Measurements from ENCODE around the gene PIK3R1. TPM values are rescaled to one million over a fixed set of nuclear protein-coding genes. Genes with fewer than 3 reads are reported as not detected.

Gene PIK3R1
- total and polyA plus RNA-seq, 10 donors, result 4.9 to 200 (median 108) TPM

DNA sequence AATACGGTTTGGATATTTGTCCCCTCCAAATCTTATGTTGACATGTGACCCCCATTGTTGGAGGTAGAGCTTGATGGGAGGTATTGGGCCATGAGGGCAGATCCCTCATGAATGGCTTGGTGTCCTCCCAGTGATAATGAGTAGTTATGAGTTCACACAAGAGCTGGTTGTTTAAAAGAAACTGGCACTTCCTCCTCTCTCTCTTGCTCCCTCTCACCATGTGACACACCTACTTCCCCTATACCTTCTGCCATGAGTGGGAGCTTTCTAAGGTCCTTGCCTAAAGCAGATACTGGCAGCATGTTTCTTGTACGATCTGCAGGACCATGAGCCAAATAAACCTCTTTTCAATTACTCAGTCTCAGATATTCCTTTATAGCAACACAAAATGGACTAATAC, 132.0 kb downstream of the PIK3R1 start:
- Histone ChIP-seq H3K36me3 (no peaks in the 10 kb centered on the region), H3K4me1 (peaks cover 0 to 14% (median 0%) of the 10 kb centered on the region in 6 donors), H3K27me3 (replicated peaks in 1 of 7) (no peaks in the 10 kb centered on the region), H3K9me3 (no peaks in the 10 kb centered on the region), H3K4me3 (no peak overlapping the region), H3K27ac (no peak overlapping the region)
- intact Hi-C loops (cut with DNase I; ENCODE audit: low total_unique reads), result no loop called here
- TF ChIP-seq POLR2A (IDR thresholded peaks at IDR 0.05) (no peak), POLR2AphosphoS5 (IDR thresholded peaks at IDR 0.05) (no peak)
- TF ChIP-seq, protein P1, sequence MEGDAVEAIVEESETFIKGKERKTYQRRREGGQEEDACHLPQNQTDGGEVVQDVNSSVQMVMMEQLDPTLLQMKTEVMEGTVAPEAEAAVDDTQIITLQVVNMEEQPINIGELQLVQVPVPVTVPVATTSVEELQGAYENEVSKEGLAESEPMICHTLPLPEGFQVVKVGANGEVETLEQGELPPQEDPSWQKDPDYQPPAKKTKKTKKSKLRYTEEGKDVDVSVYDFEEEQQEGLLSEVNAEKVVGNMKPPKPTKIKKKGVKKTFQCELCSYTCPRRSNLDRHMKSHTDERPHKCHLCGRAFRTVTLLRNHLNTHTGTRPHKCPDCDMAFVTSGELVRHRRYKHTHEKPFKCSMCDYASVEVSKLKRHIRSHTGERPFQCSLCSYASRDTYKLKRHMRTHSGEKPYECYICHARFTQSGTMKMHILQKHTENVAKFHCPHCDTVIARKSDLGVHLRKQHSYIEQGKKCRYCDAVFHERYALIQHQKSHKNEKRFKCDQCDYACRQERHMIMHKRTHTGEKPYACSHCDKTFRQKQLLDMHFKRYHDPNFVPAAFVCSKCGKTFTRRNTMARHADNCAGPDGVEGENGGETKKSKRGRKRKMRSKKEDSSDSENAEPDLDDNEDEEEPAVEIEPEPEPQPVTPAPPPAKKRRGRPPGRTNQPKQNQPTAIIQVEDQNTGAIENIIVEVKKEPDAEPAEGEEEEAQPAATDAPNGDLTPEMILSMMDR (IDR thresholded peaks at IDR 0.05 in 8 of 11, conservative IDR thresholded peaks at IDR 0.05 in 3 of 11), result no peak
- WGBS, 5 donors, result 82 to 92% (median 87%) methylated on average over 2 of the region's 2 CpGs
- DNase-seq, result no peak

DNA sequence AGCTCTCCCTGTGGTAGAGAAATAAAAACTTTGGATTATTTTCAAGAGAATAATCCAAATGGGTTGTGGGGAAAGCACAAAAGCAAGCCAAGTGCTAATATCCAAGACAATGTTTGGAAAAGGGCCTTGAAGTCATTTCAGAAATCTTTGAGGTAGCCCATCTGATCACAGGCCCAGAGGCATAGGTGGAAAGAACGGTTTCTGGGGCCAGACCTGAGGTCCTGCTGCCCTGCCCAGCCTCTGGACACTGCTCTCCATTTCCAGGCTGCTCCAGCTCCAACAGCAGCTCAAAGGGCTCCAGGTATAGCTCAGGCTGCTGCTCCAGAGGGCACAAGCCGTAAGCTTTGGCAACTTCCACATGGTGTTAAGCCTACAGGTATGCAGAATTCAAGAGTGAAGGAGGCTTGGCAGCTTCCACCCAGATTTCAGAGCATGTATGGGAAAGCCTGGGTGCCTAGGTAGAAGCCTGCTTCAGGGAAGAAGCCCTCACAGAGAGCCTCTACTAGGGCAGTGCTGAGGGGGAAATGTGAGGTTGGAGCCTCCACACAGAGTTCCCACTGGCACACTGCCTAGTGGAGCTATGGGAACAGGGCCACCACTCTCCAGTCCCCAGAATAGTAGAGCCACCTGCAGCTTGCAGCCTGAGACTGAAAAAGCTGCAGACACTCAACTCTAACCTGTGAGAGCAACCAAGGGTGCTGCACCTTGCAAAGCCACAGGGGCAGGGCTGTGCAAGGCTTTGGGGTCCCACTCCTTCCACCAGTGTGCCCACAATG, 133.1 kb downstream of the PIK3R1 start:
- 81 to 100% (median 92%) methylated on average over 2 of the region's 2 CpGs for WGBS, 5 donors
- H3K4me1 ChIP-seq, result peaks cover 0 to 14% (median 0%) of the 10 kb centered on the region in 6 donors
- no peaks in the 10 kb centered on the region for H3K9me3 ChIP-seq
- no peaks in the 10 kb centered on the region for H3K27me3 ChIP-seq (replicated peaks in 1 of 7)
- H3K36me3 ChIP-seq, result no peaks in the 10 kb centered on the region
- H3K4me3 ChIP-seq, result no peak overlapping the region
- H3K27ac ChIP-seq, result no peak overlapping the region
- DNase-seq, result no peak
- no peak for TF ChIP-seq POLR2A (IDR thresholded peaks at IDR 0.05)
- no peak for TF ChIP-seq POLR2AphosphoS5 (IDR thresholded peaks at IDR 0.05)
- TF ChIP-seq, protein P1 (IDR thresholded peaks at IDR 0.05 in 8 of 11, conservative IDR thresholded peaks at IDR 0.05 in 3 of 11), result no peak
- intact Hi-C loops (cut with DNase I; ENCODE audit: low total_unique reads), result no loop called here

DNA sequence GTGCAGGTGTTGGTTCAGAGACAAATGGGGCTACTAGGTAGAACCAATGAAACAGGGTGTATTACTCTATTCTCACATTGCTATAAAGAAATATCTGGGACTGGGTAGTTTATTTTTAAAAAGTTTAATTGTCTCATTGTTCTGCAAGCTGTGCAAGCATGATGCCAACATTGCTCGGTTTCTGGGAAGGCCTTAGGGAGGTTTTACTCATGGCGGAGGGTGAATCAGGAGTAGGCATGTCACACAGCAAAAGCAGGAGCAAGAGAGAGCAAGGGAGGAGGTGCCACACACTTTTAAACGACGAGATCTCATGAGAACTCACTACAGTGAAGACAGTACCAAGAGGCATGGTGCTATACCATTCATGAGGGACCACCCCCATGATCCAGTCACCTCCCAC, 134.6 kb downstream of the PIK3R1 start:
- intact Hi-C loops (cut with DNase I; ENCODE audit: low total_unique reads), result no loop called here
- 84 to 95% (median 88%) methylated on average over 4 of the region's 4 CpGs for WGBS, 5 donors

More for the DNA sequence above, 134.6 kb downstream of the PIK3R1 start:
- Histone ChIP-seq H3K9me3 (no peaks in the 10 kb centered on the region), H3K4me3 (no peak overlapping the region), H3K27ac (no peak overlapping the region), H3K4me1 (peaks cover 0 to 6% (median 0%) of the 10 kb centered on the region in 6 donors), H3K27me3 (replicated peaks in 1 of 7) (no peaks in the 10 kb centered on the region), H3K36me3 (no peaks in the 10 kb centered on the region)
- DNase-seq, result no peak
- TF ChIP-seq POLR2A (IDR thresholded peaks at IDR 0.05), result no peak
- TF ChIP-seq POLR2AphosphoS5 (IDR thresholded peaks at IDR 0.05), result no peak
- TF ChIP-seq, protein P1 (IDR thresholded peaks at IDR 0.05 in 8 of 11, conservative IDR thresholded peaks at IDR 0.05 in 3 of 11), result no peak
